ENCODE data around the gene MAP3K2. TPM values are rescaled to one million over a fixed set of nuclear protein-coding genes. Genes with fewer than 3 reads are reported as not detected.
A peak's percentile ranks its signal among the peaks of the same experiment; 100 is the strongest.

Gene MAP3K2
- total RNA-seq, 1 donor from 2014 or later, result 79.5 TPM

- H3K27ac Mint-ChIP-seq (ENCODE audit: unreplicated experiment), result no peak overlapping the region
These were observed 2.1 kb upstream of the MAP3K2 start for GRCh38 chr2:127389778-127390435.

DNA sequence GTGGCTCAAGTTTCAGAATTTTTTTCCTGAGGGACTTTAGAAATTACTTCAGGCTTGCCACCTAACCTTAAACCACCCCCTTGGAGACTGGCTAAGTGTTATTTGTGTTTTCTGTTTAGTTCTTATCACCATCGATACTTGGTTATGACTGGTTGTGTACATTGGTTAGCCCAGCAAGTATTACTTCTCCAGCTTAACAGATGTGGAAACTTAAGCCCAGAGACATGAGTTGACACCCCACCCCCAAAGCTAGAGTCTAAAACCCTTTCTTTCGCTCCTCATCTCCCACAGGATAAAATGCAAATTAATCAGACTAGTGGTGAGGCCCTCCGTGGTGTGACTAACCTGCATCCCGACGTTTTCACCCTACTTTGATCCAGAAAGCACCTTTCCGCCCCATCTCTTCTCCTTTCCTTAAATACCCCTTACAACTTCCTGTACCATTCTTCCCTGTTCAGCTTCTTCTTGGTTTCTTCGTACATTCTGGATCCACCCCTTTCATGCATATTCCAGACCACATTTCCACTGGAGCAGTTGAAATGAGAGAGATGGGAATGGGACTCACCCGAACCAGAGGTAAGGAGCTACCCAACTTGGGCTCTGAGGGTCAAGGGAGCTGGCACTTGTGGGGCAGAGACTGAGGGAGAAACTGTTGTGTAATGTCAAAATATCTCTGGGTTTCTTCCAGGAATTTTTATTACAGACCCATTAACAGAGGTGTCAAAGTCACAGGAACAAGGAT is 819 bp upstream of the MAP3K2 start:
- DNase-seq (ENCODE audit: low spot score), result no peak
- no peak for TF ChIP-seq CTCF (IDR thresholded peaks at IDR 0.05)
- Mint-ChIP-seq H3K27ac (ENCODE audit: unreplicated experiment) (peak overlapping the region; percentile 96), H3K36me3 (ENCODE audit: low read depth) (peaks cover 1% of the 10 kb centered on the region), H3K27me3 (ENCODE audit: low read depth) (no peaks in the 10 kb centered on the region), H3K4me1 (ENCODE audit: low read depth) (peaks cover 60% of the 10 kb centered on the region), H3K9me3 (ENCODE audit: low read depth) (peaks cover 11% of the 10 kb centered on the region), H3K4me3 (ENCODE audit: unreplicated experiment) (peak overlapping the region; percentile 80)

More at GRCh38 chr2:127389778-127390435, 2.1 kb upstream of the MAP3K2 start:
- Mint-ChIP-seq H3K9me3 (ENCODE audit: low read depth) (peaks cover 14% of the 10 kb centered on the region), H3K4me3 (ENCODE audit: unreplicated experiment) (no peak overlapping the region), H3K27me3 (ENCODE audit: low read depth) (no peaks in the 10 kb centered on the region), H3K4me1 (ENCODE audit: low read depth) (peaks cover 60% of the 10 kb centered on the region), H3K36me3 (ENCODE audit: low read depth) (peaks cover 1% of the 10 kb centered on the region)
- no peak for TF ChIP-seq CTCF (IDR thresholded peaks at IDR 0.05)
- no peak for DNase-seq (ENCODE audit: low spot score)

DNA sequence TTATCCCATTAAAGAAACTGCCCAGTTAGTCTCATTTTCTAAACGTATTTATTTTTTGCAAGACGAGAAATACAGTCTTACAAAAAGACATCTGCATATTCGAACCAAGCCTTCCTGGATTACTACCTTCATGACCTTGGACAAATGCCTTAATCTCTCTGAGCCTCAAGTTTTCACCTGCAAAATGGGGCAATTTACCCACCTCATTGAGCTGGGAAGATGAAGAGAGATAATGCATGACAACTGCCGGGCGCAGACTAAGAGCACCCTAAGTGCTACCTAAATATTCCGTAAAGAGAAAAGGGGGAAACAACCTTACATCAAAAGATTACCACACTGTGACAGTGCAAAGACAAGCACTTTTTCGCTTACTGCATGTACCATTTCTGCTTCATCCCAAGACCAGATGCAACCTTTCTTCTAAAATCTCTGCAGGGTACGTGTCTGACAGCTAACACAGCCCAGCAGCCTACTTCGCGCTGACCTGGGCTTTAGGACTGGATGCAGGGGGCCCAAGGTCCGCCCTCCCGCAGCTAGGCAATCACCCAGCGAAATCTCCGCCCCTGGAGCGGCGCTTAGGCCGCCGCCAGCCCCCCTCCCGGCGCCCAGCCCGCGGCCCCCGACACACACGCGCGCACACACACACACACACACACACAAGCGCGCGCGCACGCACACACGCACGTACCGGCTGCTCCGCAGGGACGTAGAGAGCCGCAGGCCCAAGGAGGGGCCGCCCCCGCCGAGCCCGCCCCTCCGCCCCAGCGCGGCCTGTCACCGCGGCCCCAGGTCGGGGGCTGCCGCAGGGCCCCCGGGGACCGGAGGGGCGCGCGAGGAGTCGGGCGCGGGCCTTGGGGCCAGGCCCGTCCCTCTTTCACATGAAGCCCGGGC is 766 bp downstream of the MAP3K2 start:
- Mint-ChIP-seq H3K4me1 (ENCODE audit: low read depth) (peaks cover 60% of the 10 kb centered on the region), H3K27me3 (ENCODE audit: low read depth) (no peaks in the 10 kb centered on the region), H3K9me3 (ENCODE audit: low read depth) (no peaks in the 10 kb centered on the region), H3K36me3 (ENCODE audit: low read depth) (no peaks in the 10 kb centered on the region), H3K4me3 (ENCODE audit: unreplicated experiment) (peak overlapping the region; percentile 85), H3K27ac (ENCODE audit: unreplicated experiment) (peak overlapping the region; percentile 93)
- TF ChIP-seq CTCF (IDR thresholded peaks at IDR 0.05), result no peak
- DNase-seq (ENCODE audit: low spot score), result peak; percentile 95

- no peaks in the 10 kb centered on the region for H3K9me3 Mint-ChIP-seq (ENCODE audit: low read depth)
- no peak for TF ChIP-seq CTCF (IDR thresholded peaks at IDR 0.05)
- peak overlapping the region; percentile 85 for H3K4me3 Mint-ChIP-seq (ENCODE audit: unreplicated experiment)
- peaks cover 66% of the 10 kb centered on the region for H3K4me1 Mint-ChIP-seq (ENCODE audit: low read depth)
- H3K27me3 Mint-ChIP-seq (ENCODE audit: low read depth), result no peaks in the 10 kb centered on the region
- H3K27ac Mint-ChIP-seq (ENCODE audit: unreplicated experiment), result peak overlapping the region; percentile 93
- H3K36me3 Mint-ChIP-seq (ENCODE audit: low read depth), result no peaks in the 10 kb centered on the region
- no peak for DNase-seq (ENCODE audit: low spot score)
These were observed 1.5 kb downstream of the MAP3K2 start for GRCh38 chr2:127386246-127386645.

DNA sequence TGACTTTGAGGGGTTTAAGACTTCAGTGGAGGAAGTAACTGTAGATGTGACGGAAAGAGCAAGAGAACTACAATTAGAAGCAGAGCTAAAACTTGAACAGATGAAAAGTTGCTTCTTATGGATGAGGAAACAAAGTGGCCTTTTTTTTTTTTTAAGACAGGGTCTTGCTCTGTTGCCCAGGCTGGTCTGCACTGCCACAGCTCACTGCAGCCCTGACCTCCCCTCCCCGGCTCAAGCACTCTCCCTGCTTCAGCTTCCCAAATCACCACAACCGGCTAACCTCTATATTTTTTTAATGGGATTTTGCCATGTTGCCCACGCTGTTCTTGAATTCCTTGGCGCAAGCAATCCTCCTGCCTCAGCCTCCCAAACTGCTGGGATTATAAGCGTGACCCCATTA is 3.2 kb downstream of the MAP3K2 start:
- DNase-seq (ENCODE audit: low spot score), result no peak
- Mint-ChIP-seq H3K4me3 (ENCODE audit: unreplicated experiment) (no peak overlapping the region), H3K27ac (ENCODE audit: unreplicated experiment) (peak overlapping the region; percentile 1), H3K27me3 (ENCODE audit: low read depth) (no peaks in the 10 kb centered on the region), H3K4me1 (ENCODE audit: low read depth) (peaks cover 74% of the 10 kb centered on the region), H3K9me3 (ENCODE audit: low read depth) (no peaks in the 10 kb centered on the region), H3K36me3 (ENCODE audit: low read depth) (no peaks in the 10 kb centered on the region)
- TF ChIP-seq CTCF (IDR thresholded peaks at IDR 0.05), result no peak

Measured in chondrocyte (in vitro differentiated cells).